Tibial artery (tissue), 4 donors: Measurements from ENCODE around the gene RFNG.

Experiments used
- DNase-seq, 2 donors: peaks; one replicate each; pipeline ENCODE4 v3.0.0-alpha.2; 2019
- H3K27ac ChIP-seq, 2 donors: fragments of 200-600 bp; sonication (generic) in 1 of 2; 1 replicate in 1 of 2; 2 replicates in 1 of 2; pipeline ENCODE4 v1.5.1; 2018 to 2019; ENCODE audit warnings: mild to moderate bottlenecking in 1 of 2
- H3K27me3 ChIP-seq, 2 donors: fragments of 200-600 bp; sonication (generic) in 1 of 2; one replicate each; pipeline versions ENCODE4 v1.5.1 to v1.6.0; 2016 to 2019
- H3K36me3 ChIP-seq, 3 donors: fragments of 200-600 bp; sonication (generic) in 2 of 3; one replicate each; pipeline ENCODE4 v1.5.1; 2016 to 2019; ENCODE audit warnings: mild to moderate bottlenecking in 2 of 3
- H3K4me1 ChIP-seq, 4 donors: fragments of 200-600 bp; sonication (generic) in 2 of 4; 1 replicate in 3 of 4; 2 replicates in 1 of 4; pipeline ENCODE4 v1.5.1; 2016 to 2019
- H3K4me3 ChIP-seq, 2 donors: fragments of 200-600 bp; sonication (generic) in 1 of 2; 1 replicate in 1 of 2; 2 replicates in 1 of 2; pipeline ENCODE4 v1.5.1; 2018 to 2019; ENCODE audit warnings: mild to moderate bottlenecking in 2 of 2
- H3K9me3 ChIP-seq, 3 donors: fragments of 200-600 bp; sonication (generic) in 1 of 3; one replicate each; pipeline ENCODE4 v1.5.1; 2016 to 2019
- CTCF ChIP-seq, 2 experiments: fragments of 200-600 bp in 1 of 2; fragments of 450-650 bp in 1 of 2; IDR thresholded peaks; one replicate each; pipeline ENCODE4 v1.5.1; 2017 to 2019; ENCODE audit warnings: antibody characterized with exemption in 2 of 2, mild to moderate bottlenecking in 1 of 2, moderate library complexity in 1 of 2
- intact Hi-C: fragments of 100-400 bp; cut with DNase I; formaldehyde crosslinking; loops from one replicate; pipeline ENCODE4 v1.15.0; 2023; ENCODE audit warnings: low total_unique reads

The RFNG gene

GRCh38 chr17:82050761-82051641 lies 610 bp downstream of the RFNG start:
- H3K4me1 ChIP-seq, result peaks cover 6 to 45% (median 30%) of the 10 kb centered on the region in 4 donors
- no peaks in the 10 kb centered on the region for H3K9me3 ChIP-seq
- peak overlapping the region; percentile 66 to 75 for H3K27ac ChIP-seq
- peak overlapping the region; percentile 75 to 93 for H3K4me3 ChIP-seq
- intact Hi-C loops, result no loop called here
- TF ChIP-seq CTCF (IDR thresholded peaks at IDR 0.05), result no peak
- no peak for DNase-seq
- no peaks in the 10 kb centered on the region for H3K27me3 ChIP-seq
- H3K36me3 ChIP-seq, result peaks cover 34 to 69% (median 54%) of the 10 kb centered on the region in 3 donors

GRCh38 chr17:82050152-82050760 lies 1.4 kb downstream of the RFNG start:
- H3K4me3 ChIP-seq, result peak overlapping the region; percentile 75 to 93
- no peaks in the 10 kb centered on the region for H3K9me3 ChIP-seq
- no peak for TF ChIP-seq CTCF (IDR thresholded peaks at IDR 0.05)
- H3K27me3 ChIP-seq, result no peaks in the 10 kb centered on the region
- intact Hi-C loops, result no loop called here
- no peak for DNase-seq
- peaks cover 28 to 61% (median 46%) of the 10 kb centered on the region in 3 donors for H3K36me3 ChIP-seq
- H3K4me1 ChIP-seq, result peaks cover 6 to 44% (median 30%) of the 10 kb centered on the region in 4 donors
- H3K27ac ChIP-seq, result peak overlapping the region in 1 of 2 donors; percentile 66

- H3K27ac ChIP-seq, result no peak overlapping the region
- intact Hi-C loops, result no loop called here
Measured at GRCh38 chr17:82049521-82049971, 2.1 kb downstream of the RFNG start.

GRCh38 chr17:82049106-82049505 lies 2.5 kb downstream of the RFNG start:
- H3K4me3 ChIP-seq, result no peak overlapping the region
- no peaks in the 10 kb centered on the region for H3K9me3 ChIP-seq
- peaks cover 6 to 40% (median 30%) of the 10 kb centered on the region in 4 donors for H3K4me1 ChIP-seq
- intact Hi-C loops, result no loop called here
- no peak overlapping the region for H3K27ac ChIP-seq
- TF ChIP-seq CTCF (IDR thresholded peaks at IDR 0.05), result no peak
- no peak for DNase-seq
- H3K36me3 ChIP-seq, result peaks cover 18 to 50% (median 35%) of the 10 kb centered on the region in 3 donors
- H3K27me3 ChIP-seq, result no peaks in the 10 kb centered on the region

More at GRCh38 chr17:82049521-82049971, 2.1 kb downstream of the RFNG start:
- H3K4me1 ChIP-seq, result peaks cover 6 to 43% (median 30%) of the 10 kb centered on the region in 4 donors
- H3K27me3 ChIP-seq, result no peaks in the 10 kb centered on the region
- no peak for TF ChIP-seq CTCF (IDR thresholded peaks at IDR 0.05)
- peaks cover 22 to 54% (median 39%) of the 10 kb centered on the region in 3 donors for H3K36me3 ChIP-seq
- H3K4me3 ChIP-seq, result no peak overlapping the region
- DNase-seq, result no peak
- no peaks in the 10 kb centered on the region for H3K9me3 ChIP-seq

- intact Hi-C loops, result no loop called here
Measured at GRCh38 chr17:82048571-82048971, 3.0 kb downstream of the RFNG start.

More at GRCh38 chr17:82048571-82048971, 3.0 kb downstream of the RFNG start:
- peaks cover 6 to 35% (median 26%) of the 10 kb centered on the region in 4 donors for H3K4me1 ChIP-seq
- H3K27me3 ChIP-seq, result no peaks in the 10 kb centered on the region
- H3K4me3 ChIP-seq, result no peak overlapping the region
- no peak for DNase-seq
- no peak for TF ChIP-seq CTCF (IDR thresholded peaks at IDR 0.05)
- H3K36me3 ChIP-seq, result peaks cover 15 to 44% (median 34%) of the 10 kb centered on the region in 3 donors
- H3K27ac ChIP-seq, result no peak overlapping the region
- H3K9me3 ChIP-seq, result no peaks in the 10 kb centered on the region
